ENCODE results near the gene KCNE3. TPM values are rescaled to one million over a fixed set of nuclear protein-coding genes. Genes with fewer than 3 reads are reported as not detected.

The KCNE3 gene
- total RNA-seq, 1 experiment from 2014 or later: 4.9 TPM

DNA sequence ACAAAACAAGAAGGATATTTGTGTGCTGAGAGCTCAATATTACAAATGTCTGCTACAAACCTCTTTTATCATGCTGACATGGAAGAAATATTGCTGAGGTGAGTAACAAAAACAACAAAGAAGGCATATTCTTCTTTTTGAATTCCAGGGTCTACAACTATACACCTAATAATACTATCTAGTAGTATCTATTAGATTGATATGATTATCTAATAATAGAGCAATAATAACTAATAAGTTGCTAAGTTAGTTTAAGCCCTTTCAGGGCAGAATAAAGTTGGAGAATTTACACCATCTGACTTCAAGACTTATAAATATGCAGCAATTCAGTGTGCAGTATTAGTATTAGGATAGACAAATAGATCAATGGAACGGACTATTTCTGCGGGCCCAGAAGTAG is 57.7 kb downstream of the KCNE3 start:
- no peak overlapping the region for H3T11ph ChIP-seq (ENCODE audit: low read length)
- no peak overlapping the region for H3K4me3 Mint-ChIP-seq
- no peak overlapping the region for H3K56ac ChIP-seq (ENCODE audit: insufficient read length, low read depth, low read length)
- no peak overlapping the region for H3K18ac ChIP-seq (ENCODE audit: insufficient read length, low read depth, low read length)
- no peak overlapping the region for H2BK20ac ChIP-seq (ENCODE audit: low read depth, low read length, poor library complexity, severe bottlenecking)
- no peaks in the 10 kb centered on the region for H3K9me3 Mint-ChIP-seq
- H3K23ac ChIP-seq (ENCODE audit: insufficient read length, low read depth, low read length): no peak overlapping the region
- H2BK15ac ChIP-seq (ENCODE audit: low read depth, low read length): no peak overlapping the region
- H2AFZ ChIP-seq (ENCODE audit: low read length): no peak overlapping the region
- no peak overlapping the region for H4K91ac ChIP-seq (ENCODE audit: insufficient read length, low read depth, low read length)
- no peak overlapping the region for H3K27ac ChIP-seq (ENCODE audit: insufficient read length, low read depth, low read length)
- WGBS (ENCODE audit: extremely low coverage, insufficient read length, low lambda C conversion rate): no CpG with 5 or more reads among the region's 2 CpGs
- H4K20me1 ChIP-seq (ENCODE audit: control insufficient read depth, insufficient read depth, insufficient read length): no peaks in the 10 kb centered on the region
- TF ChIP-seq, protein P1, sequence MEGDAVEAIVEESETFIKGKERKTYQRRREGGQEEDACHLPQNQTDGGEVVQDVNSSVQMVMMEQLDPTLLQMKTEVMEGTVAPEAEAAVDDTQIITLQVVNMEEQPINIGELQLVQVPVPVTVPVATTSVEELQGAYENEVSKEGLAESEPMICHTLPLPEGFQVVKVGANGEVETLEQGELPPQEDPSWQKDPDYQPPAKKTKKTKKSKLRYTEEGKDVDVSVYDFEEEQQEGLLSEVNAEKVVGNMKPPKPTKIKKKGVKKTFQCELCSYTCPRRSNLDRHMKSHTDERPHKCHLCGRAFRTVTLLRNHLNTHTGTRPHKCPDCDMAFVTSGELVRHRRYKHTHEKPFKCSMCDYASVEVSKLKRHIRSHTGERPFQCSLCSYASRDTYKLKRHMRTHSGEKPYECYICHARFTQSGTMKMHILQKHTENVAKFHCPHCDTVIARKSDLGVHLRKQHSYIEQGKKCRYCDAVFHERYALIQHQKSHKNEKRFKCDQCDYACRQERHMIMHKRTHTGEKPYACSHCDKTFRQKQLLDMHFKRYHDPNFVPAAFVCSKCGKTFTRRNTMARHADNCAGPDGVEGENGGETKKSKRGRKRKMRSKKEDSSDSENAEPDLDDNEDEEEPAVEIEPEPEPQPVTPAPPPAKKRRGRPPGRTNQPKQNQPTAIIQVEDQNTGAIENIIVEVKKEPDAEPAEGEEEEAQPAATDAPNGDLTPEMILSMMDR (conservative IDR thresholded peaks at IDR 0.05): no peak
- no peaks in the 10 kb centered on the region for H3K79me1 ChIP-seq (ENCODE audit: insufficient read depth, low read depth, low read length, poor library complexity, severe bottlenecking)
- H3K9me3 ChIP-seq (ENCODE audit: control insufficient read depth, low read depth, low read length): no peaks in the 10 kb centered on the region
- H3K9ac ChIP-seq (ENCODE audit: extremely low read depth, insufficient read length, low read length): no peak overlapping the region
- no peaks in the 10 kb centered on the region for H3K4me1 ChIP-seq (ENCODE audit: insufficient read depth, low read length)
- H2BK5ac ChIP-seq (ENCODE audit: insufficient read length, low read length): no peak overlapping the region
- no peaks in the 10 kb centered on the region for H3K23me2 ChIP-seq (ENCODE audit: insufficient read length, low read depth, low read length, poor library complexity, severe bottlenecking)
- H3K14ac ChIP-seq (ENCODE audit: insufficient read depth, low read length): no peak overlapping the region
- DNase-seq: no peak
- H3K4ac ChIP-seq (ENCODE audit: low read depth, low read length): no peak overlapping the region
- H4K8ac ChIP-seq (replicated peaks; ENCODE audit: insufficient read length, low read depth, low read length): no peak overlapping the region
- H3K27ac Mint-ChIP-seq: no peak overlapping the region
- H4K5ac ChIP-seq (ENCODE audit: insufficient read length, low read depth, low read length): no peak overlapping the region
- no peak overlapping the region for H2BK120ac ChIP-seq (ENCODE audit: low read depth, low read length, poor library complexity, severe bottlenecking)
- peaks cover 4 to 6% of the 10 kb centered on the region in 2 experiments; a peak in 2 of 4 replicates for H3K4me1 Mint-ChIP-seq
- no peaks in the 10 kb centered on the region for H3K27me3 ChIP-seq (ENCODE audit: insufficient read depth, low read length)
- H2AK5ac ChIP-seq (ENCODE audit: insufficient read length, low read length): no peak overlapping the region
- H3K79me2 ChIP-seq (ENCODE audit: insufficient read depth, low read length): no peaks in the 10 kb centered on the region
- H3K27me3 Mint-ChIP-seq (ENCODE audit: low read depth): peaks cover 2% of the 10 kb centered on the region; the same call in 1 of the 2 replicates
- no peaks in the 10 kb centered on the region for H3K36me3 Mint-ChIP-seq (ENCODE audit: insufficient read depth in 1 of 3, low read depth in 3 of 3)
- H3K4me2 ChIP-seq (ENCODE audit: insufficient read depth, insufficient read length, low read length): no peak overlapping the region
- H2BK12ac ChIP-seq (ENCODE audit: insufficient read length, low read depth, low read length): no peak overlapping the region

Other genes starting within 250 kb of the KCNE3 start
- gene P4HA3, start 155.9 kb downstream of the KCNE3 start, total RNA-seq (2021): not detected in 2 replicates
- gene PGM2L1, start 69.1 kb downstream of the KCNE3 start, total RNA-seq (2021): 16.9 and 17.7 TPM in 2 replicates
- 7.1 and 8.2 TPM in 2 replicates for gene LIPT2, start 26.2 kb upstream of the KCNE3 start, total RNA-seq (2021)
- gene POLD3, start 125.0 kb upstream of the KCNE3 start, total RNA-seq (2021): 34.1 and 35.8 TPM in 2 replicates

Measured in H9 (cell line).